ENCODE data around the gene FAM170B.

The FAM170B gene

GRCh38 chr10:49118430-49119074 is 15.3 kb downstream of the FAM170B start:
- no peak for DNase-seq

DNA sequence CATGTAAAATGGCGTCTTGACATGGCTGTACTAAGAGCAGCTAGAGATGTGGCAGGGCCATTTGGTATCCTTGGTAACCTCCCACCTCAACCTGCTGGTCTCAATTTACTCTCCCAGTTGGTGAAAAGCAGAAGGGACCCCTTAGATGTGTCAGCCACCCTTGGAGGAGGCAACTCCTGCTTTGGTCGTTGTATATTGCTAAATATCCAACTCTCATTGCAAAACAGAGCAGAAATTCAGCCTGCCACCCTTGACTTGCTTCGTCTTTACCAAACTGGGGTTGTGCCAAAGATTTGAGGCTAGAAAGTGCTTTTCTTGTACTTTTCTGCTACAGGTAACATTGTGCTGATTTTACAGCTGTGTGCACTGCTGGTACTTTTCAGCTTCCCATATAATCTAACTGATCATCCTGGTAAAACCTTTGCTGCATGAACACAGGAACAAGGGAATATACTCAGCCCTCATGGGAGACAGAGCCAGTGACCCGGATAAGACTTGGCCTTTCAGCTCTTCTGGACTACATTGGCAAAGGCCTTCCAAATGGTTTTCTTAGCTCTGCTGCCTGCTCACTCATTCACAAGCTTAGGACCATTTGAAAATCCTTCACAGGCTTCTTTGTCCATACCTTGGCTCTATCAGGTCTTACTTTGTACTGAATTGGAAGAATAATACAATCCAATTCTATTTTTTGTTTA is 16.3 kb downstream of the FAM170B start:
- DNase-seq: no peak

GRCh38 chr10:49116509-49117375 is 17.1 kb downstream of the FAM170B start:
- DNase-seq: no peak

DNA sequence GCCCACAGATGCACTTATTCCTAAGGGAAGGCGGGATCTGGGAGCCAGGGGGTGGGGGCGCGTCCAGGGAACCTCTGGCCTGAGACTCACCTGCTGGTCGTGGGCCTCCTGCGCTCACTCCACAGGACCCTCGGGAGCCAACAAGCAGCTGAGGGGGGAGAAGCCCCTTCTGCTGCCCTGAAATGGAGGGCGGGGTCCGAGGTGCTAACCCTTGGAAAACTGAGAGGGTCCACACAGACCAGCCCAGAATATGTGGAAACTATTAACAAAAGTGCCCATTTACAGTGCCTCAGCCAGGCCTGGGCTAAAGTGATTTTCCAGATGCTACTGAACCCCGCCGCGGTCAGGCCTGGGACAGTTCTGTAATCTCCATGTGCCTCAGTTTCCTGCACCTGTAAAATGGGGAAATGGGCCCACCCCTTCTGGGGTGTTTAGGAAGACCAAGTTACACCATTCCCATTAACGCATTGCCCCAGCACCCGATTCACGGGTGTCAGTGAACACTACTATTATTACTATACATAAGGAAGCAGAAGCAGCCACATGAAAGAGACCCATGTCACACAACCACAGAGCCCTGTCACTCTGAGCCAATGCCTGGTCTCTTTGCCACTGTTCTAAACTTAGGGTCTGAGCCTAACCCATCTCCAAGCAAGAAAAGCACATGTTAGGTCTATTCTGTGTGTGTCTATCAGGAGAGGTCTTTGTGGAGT is 17.9 kb downstream of the FAM170B start:
- peak; percentile 54 for DNase-seq

DNA sequence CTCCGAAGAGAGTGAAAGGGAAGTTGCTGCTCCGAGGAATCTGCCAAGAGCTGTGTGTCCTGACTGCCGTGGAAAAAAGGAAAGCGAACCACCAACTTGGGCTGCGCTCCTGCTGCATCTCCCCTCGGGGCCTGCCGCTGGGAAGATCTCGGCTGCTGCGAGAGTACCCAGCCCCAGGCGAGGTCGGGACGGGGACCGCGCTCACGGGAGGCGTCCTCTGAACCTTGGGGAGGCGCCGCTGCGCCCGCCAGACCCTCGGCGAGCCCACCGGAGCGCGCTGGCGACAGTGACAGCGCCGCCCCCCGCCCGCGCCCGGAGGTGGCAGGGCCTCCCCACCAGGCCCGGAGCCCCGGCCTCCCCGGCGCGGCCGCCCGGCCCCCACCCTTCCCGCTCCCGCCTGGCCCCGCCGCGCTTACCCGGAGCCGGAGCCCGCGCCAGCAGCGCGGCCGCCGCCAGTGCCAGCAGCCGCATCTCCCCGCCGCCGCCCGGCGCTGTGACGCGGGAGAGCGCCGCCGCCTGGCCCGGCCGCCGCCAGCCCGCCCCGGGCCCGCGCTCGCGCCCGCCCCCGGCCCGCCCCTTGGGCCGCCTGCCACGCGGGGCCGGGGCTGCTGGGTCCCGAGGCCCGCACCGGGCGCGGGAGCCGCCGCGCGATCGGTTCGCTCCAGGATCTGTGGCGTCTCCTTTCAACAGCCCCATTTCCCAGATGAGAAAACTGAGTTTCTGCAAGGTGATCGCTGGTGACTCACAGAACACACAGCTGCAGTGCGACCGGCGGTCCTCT is 18.6 kb downstream of the FAM170B start, which contains the start of gene VSTM4:
Gene VSTM4 (minus strand): TSS at position 508 of the 781 bp plus-strand sequence. CDS start 37 bp downstream, at position 471.
- peak; percentile 16 for DNase-seq

DNA sequence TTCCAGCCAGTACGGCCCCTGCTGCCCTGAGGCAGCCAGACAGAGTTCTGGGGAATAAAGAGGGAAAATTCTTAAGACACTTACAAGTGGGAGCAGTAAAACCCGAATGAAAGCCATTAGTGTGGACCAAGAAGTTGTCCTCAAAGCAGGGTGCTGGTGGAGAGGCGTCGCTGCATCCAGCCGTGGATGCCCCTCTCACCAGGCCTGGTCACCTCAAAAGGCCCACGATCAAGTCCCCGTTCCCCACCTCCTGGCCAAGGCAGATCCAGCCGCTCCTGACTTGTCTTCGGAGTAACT is 19.2 kb downstream of the FAM170B start:
- DNase-seq: no peak

GRCh38 chr10:49113741-49114141 is 20.1 kb downstream of the FAM170B start:
- no peak for DNase-seq

DNA sequence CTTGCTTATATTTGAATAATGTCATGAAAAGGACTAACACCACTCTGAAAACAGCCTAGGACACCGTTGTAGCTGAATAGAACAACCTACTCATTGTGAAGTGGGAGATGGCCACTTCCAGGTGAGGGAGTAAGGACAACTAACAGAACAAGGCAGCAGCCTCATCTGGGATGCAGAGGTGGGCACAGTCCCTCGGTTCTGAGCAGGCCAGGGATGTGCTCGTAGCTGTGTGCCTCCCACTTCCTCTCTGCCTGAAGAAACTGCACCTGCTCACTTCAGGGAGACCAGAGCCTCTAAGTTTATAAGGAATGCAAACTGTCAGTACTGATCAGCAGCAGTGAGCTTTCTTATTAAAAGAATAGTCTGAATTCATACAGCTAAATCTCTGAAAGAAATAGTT is 21.0 kb downstream of the FAM170B start:
- no peak for DNase-seq

DNA sequence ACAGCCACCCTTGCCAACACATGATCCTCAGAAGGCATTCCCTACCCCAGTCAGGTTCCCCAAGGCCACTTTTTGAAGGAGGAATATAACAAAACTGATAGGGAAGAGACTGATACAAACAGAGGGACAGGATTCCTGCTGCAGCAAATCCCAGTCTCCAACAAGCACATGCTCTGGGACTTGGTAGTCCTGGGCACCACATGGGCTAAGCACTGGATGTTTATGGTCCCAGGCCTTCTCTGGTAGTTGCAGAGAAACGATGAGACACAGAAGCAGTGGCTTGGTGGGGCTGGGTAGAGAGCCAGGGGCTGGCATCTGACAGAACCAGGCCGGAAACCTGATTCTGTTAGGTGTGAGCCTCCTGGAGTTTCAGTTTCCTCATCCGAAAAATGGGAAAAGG is 21.7 kb downstream of the FAM170B start:
- no peak for DNase-seq

GRCh38 chr10:49111320-49111698 is 22.5 kb downstream of the FAM170B start:
- DNase-seq: no peak

DNA sequence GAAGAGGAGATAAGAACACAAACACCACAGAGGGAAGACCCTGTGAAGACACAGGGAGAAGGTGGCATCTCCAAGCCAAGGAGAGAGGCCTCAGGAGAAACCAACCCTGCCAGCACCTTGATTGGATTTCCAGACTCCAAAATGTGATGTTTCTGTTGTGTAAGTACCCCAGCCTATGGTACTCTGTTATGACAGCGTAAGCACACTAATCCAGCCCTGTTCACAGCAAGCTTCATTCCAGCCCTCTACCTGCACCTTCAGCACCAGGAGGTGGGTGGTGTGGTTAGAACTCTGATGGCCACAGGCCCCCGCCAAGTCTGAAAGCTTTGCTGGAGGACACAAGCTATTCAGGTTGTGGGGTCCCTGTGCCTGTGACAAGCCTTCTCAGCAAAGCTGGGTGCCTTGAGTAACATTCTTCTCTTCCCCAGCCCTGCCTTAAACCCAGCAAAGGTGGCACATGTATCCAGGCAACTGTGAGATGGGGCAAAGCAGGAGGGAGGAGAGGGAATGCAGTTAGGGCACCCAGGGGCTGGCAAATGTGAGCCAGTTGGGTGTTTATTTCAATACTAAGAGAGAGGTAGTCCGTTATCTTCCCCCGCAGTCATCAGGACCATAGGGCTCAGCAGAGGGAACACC is 23.0 kb downstream of the FAM170B start:
- no peak for DNase-seq

- no peak for DNase-seq
These were observed 24.0 kb downstream of the FAM170B start for GRCh38 chr10:49109669-49110340.

DNA sequence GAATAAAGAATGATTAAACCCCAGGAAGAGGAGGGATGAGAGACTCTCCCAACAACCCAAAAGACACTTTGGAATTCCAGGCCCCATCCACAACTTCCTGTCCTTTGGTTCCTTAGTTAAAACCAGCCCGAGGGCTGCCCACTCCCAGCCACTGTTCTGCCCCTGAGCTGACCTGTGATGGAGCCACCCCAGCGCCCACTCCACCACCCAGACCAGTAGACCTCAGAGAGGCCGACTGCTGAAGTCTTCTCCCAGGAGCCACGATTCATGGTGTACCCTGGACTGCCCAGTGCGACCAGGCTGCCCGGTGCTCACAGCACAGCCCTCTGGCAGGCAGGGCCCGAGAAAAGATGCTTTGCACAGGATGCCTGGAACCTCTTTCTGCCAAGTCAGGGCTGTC is 25.2 kb downstream of the FAM170B start:
- DNase-seq: no peak

DNA sequence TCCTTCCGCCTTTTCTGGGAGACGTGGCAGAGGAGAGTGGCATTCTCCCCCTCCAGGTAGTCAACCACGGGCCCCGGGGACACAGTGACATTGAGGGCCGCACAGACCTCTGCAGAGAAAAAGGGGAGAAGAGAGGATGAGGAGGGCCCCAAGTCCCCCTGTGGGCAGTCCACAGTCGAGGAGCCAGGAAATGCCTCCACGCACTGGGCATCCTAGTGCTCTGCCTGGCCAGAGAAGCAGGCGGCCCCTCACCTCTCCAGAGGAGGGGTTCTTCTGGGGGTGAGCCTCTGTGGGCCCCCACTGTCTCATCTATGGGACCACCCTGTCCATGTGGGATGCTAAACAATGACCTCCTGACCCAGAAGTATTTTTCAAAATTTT is 25.9 kb downstream of the FAM170B start:
- no peak for DNase-seq

- DNase-seq: no peak
These were observed 26.5 kb downstream of the FAM170B start for GRCh38 chr10:49107111-49107886.

DNA sequence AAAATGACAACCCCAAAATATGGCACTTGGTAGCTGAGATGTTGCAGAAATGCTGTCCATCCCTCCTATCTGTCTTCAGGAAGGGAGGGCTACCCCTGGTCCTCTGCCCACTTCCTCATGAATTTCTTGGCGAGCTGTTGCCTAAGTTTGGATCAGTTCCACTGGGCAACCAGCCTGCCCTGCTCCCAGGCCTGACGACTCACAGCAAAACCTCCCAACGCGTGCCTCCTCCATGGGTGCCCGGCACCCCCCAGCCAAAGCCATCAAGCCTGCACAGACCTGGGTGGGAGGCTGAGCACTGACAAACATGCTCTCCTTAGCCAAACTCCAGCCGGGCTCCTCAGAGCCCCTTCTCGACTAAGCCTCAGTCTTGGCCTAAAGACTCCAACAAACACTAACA is 27.4 kb downstream of the FAM170B start:
- no peak for DNase-seq

DNA sequence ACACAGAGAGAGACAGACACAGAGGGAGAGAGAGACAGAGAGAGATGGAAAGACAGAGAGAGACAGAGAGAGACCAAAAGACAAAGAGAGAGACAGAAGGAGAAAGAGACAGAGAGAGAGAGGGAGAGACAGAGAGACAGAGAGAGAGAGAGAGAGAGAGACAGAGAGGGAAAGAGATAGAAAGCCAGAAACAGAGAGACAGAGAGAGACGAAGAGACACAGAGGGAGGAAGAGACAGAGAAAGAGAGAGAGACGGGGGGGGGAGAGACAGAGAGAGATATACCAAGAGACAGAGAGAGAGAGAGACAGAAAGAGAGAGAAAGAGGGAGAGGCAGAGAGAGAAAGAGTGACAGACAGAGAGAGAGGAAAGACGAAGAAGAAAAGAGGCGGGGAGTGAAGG is 28.7 kb downstream of the FAM170B start:
- no peak for DNase-seq

DNA sequence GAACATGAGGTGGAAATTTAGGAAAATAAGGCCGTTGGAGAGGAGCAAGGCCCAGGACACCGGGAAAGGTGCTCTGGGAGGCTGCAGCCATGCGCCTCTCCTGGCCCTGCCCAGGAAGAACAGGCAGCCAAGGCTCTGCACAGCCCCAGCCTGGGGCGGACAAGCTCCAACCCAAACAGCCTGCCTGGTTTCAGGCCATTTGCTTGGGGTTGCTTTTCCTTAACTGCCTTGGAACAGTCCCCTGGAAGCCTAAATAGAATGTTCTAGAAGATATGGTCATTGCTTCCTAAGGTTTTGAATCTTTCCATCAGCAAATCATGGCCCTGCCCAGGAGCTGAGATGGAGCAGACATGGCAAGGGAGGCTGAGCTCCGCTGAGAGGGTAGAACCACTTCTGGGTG is 29.5 kb downstream of the FAM170B start:
- DNase-seq: no peak

- no peak for DNase-seq
These were observed 30.1 kb downstream of the FAM170B start for GRCh38 chr10:49103761-49104160.

DNA sequence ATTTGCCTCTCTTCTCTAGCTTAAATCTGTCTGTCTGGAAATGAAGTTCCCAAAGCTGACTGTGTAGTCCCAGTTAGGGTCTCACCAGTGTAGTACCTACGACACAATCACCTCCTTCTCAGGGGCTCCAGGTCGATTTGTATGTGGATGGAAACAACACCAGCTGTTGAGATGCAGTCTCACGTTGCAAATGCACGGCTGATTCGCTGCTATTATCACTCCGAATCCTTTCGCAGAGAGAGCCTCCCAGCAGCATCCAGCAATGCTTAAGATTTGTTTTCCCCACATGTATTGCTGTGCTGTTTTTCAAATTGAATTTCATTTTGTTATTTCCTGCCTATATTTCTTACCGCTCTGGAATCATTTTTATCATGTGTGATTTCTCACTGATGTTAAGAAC is 34.8 kb downstream of the FAM170B start:
- DNase-seq: no peak

Measured in activated CD4-positive, alpha-beta T cell treated with anti-CD3 and anti-CD28 coated beads, Interleukin-10, Interleukin-2, amounts not matched to agents 100 ng/mL and 50 ng/mL, durations not matched to agents 16 hours and 8 hours (primary cell).